Globus pallidus (tissue), 1 donor: ENCODE data around the gene ATXN3L.

Experiments used
- DNase-seq: peaks from one replicate; pipeline ENCODE4 v3.0.0-alpha.2; 2015; ENCODE audit warnings: low spot score

The ATXN3L gene

DNA sequence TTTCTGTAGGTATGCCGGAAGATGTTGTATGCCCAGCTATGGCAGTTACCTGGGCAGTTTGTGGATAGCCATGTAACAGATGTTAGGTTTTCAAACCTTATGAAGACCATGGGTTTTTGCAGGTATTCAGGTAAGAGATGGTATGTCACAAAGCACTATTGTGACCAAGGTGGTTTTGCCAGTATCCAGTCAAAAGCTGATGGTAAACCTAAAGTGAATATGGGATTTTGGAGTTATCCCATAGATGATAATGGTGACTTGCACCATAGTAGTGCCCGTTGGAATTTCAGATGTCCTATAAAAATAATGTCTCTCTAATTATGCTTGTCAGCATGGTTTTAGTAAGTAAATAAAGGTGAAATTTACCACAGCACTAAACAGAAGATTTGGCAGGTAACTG, at the start of gene ATXN3L:
ATXN3L (minus strand) TSS at position 101 of the 400 bp plus-strand sequence. CDS start 119 bp downstream, outside the sequence.
- no peak for DNase-seq

GRCh38 chrX:13369256-13370030, 49.6 kb upstream of the ATXN3L start:
- peak; percentile 1 for DNase-seq

- no peak for DNase-seq
These were observed 48.1 kb upstream of the ATXN3L start for GRCh38 chrX:13367950-13368349.

- DNase-seq = no peak
These were observed 46.8 kb upstream of the ATXN3L start for GRCh38 chrX:13366698-13367097.

DNA sequence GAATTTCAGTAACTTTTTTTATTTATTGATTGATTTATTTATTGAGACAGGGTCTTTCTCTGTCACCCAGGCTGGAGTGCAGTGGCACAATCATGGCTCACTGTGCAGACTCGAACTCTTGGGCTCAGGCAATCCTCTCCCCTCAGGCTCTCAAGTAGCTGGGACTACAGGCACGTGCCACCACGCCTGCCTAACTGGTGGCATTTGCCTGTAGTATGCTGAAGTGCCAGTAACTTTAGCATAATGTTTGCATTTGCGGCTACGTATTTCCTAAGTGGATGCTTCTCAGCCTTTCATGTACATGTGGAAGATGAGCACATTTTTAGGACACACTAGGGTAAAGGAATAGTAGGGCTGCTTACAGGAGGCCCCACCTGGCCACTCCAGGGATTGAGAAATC, 45.3 kb upstream of the ATXN3L start:
- no peak for DNase-seq

- no peak for DNase-seq
These were observed 44.5 kb upstream of the ATXN3L start for GRCh38 chrX:13364230-13364857.

DNA sequence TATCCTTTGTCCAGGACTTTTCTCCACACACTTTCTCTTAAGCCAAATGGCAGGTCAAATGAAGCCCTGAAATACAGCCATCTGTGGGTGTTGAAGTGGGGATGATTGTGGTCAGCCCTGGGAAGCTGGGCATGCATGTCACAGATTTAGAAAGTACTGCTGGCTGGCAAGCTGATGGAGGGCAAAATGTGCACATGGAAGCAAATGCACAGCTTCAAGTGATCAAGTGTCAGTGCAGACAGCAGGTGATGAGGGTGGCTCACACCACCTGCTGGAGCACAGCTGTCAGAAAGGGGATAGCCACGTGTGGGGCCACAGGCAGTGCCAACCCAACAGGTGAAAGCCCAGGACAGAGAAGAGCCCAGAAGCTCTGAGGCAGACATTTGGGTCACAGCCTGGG, 40.3 kb upstream of the ATXN3L start:
- no peak for DNase-seq

- DNase-seq = no peak
These were observed 38.1 kb upstream of the ATXN3L start for GRCh38 chrX:13357925-13358324.

GRCh38 chrX:13346646-13347045, 26.8 kb upstream of the ATXN3L start:
- no peak for DNase-seq

DNA sequence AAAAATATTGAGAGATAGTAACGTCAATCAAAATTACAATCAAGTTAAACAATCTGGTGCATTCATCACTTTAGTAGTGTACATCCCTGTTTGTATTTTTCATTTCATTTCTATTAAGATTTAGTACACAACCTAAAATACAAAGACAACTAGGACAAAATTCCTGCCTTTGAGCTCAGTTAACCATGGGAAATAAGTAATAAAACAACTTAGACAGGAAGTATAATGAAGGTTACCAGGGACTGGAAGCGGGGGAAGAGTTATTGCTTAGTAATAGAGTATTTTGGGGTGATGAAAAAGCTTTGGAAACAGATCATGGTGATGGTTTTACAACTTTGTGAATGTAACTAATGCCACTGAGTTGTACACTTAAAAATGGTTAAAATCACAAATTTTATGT, 25.6 kb upstream of the ATXN3L start:
- DNase-seq = no peak

DNA sequence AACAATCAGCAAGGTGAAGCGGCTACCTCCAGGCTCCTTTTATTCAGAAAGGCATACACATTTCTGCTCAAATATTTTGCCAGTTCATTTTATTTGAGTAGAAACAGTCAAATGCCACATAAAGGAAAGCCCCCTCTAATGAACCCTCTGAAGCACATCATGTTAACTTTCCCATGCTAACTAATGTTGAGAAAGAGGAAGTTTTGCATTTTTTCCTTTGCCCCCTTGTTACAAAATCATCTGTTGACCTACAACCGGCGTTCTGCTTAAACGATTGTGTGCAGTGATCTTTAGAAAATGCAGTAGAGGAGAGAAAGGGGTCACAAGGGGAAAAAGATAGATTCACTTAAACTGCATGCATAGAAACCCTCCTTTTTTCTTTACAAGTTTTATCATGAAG, 25.2 kb upstream of the ATXN3L start:
- no peak for DNase-seq

DNA sequence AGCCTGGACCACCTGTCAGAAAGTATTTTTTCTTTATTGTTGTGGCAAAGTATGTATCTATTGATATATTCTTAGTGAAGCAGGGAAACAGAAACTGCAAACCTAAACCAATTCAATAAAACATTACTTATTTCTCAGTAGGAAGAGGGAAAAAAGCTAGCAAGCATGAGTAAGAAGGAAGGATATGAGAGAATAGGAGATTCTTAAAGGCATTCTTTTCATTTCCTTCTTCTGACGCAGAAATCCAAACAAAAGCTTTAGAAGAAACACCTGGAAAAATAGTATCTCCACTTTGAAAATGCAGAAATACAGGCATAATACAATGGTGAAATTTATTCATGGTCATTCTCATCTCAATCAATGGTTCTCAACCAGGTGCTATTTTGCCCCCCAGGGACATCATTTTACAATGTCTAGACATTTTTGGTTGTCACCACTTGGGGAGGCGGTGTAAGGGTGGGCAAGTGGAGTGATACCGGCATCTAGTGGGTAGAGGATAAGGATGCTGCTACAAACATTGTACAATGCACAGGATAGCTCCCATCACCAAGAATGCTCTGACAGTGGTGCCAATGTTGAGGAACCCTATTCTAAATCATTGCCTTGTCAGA, 21.7 kb upstream of the ATXN3L start:
- DNase-seq = no peak

GRCh38 chrX:13340182-13340791, 20.4 kb upstream of the ATXN3L start:
- DNase-seq = no peak

DNA sequence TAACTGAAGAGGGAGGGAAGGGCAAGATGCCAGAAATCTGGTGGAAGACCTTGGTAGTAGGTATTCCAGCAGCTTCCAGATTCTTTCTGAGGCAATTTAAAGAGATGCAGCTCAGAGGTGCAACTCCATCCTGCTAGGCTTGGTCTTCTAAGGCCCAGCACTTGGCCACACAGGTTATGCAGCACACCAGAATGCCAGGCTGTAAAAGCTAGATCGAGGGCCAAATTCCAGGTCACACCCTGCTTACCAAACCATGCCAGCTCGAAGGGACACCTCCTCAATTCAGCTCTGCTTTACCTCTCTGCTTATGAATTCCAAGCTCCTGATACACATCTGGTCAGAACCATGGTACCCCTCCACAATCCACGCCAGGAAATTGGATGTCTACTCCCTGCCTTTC, 19.8 kb upstream of the ATXN3L start:
- DNase-seq = no peak

DNA sequence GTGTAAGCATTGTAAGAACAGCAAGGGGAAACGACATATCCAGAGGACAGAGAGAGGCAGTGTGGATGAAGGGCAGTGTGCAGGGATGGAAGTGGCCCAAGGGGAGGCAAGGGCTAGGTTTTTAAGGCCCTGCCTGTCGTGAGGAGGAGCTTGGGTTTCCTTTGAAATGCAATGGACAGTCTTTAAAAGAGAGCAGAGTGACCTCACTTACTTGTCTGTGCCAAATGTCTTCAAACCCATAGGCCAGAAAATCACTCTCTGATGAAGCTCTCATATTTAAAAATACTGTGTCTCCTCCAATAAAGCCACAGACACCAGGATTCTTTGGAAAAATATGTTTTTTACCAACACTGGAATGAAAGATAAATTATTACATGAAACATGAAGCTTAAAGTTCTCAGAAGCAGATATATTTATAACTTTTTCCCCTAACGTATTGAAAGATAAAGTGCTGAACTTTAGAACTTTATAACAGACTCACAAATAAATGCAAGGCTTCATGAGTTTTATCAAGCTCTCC, 19.2 kb upstream of the ATXN3L start:
- no peak for DNase-seq

- DNase-seq = no peak
These were observed 14.6 kb upstream of the ATXN3L start for GRCh38 chrX:13334491-13334890.

DNA sequence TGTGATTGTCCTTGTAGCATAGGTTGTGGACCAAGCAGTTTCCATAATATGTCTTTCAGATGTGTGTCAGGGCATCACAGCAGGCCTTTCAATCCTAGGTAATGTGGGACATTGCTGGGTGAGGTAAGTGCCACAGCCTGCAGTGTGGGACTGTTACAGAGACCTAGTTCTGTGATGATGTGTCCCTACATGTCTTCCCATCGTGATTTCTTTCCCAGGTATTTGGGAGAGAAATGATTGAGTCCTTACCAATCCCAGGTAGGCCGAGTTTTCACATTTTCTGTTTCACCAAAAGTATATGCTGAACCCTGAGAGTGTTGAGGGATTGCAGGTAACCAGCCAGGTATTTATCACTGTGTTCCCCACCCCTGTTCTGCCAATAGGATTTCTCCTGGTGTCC, 10.6 kb upstream of the ATXN3L start:
- no peak for DNase-seq

DNA sequence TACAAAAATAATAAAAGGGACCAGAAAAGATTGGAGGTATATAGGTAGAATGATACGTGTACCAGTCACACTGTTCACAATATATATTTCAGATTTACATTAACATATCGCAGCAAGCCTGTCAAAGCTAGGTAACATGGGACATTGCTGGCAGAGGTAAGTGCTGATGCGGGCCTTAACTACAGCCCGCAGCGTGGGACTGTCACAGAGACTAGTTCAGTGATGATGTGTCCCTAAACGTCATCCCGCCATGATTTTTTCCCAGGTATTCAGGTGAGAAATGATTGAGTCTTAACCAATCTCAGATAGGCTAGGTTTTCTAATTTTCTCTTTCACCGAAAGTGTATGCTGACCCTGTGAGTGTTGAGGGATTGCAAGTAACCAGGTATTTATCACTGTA, 7.8 kb upstream of the ATXN3L start:
- DNase-seq = no peak

DNA sequence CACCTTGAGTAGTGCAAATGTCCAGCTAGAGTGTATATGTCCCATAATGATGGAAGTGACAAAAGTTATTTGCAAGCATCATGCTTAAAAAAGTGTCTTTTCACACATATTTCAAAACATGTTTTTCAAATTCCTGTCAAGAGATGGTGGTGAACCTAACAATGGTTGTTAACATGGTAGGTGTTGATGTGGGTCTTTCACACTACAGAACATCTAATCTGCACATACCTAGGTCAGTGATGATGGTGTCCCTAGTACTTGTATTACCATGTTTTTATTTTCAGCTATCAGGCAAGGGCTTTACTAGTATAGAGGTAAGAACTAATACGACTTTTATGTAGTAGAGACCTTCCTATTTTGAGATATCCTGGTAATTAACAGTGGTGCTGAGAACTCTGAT, 3.4 kb upstream of the ATXN3L start:
- DNase-seq = no peak

DNA sequence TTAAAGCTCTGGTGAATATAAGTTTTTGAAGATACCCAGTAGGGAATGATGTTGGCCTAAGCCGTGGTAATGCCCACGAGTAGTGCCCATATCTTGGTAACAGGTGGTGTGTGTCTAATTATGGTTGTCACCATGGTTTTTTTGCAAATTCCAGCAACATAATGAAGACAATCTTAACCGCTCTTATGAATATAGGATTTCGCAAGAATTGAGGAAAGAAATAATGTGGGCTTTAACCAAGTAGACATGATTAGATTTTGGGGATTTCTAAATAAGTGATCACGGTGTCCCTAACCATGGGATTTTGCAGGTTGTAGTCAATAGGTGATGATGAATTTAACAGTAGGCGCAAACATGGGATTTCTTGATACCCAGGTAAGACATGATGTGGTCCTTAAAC, 2.5 kb downstream of the ATXN3L start:
- no peak for DNase-seq

DNA sequence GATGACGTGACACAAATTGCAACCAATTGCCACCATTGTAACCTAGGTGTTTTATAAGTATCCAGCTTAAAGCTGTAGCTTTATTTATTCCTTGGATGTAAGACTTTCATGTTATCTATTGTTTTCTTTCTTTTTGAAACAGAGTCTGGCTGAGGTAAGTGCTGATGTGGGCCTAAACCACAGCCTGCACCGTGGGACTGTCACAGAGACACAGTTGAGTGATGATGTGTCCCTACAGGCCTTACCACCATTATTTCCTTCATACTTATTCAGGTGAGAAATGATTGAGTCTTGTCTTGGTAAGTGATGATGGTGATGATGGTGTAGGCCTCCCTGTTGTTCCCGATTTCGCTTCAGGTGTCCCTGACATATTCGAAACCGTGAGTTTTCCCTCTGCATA, 8.3 kb downstream of the ATXN3L start:
- DNase-seq = no peak

DNA sequence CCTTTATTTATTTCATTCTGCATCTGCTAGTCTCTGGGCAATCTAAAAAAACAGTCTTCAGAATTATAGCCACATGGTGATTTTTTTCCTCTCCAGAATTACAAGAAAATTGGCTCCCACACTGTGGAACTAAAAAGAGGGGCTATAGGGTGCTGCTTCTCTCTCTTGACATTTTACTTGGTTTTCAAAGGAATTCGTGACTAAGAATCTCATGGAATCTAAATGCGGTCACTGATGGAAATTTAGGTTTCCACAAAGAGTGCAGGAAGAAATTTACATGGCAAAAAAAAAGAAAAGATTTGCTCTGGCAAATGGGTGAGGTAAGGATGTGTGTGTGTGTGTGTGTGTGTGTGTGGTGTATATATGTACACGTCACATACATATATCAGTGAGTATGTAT, 10.2 kb downstream of the ATXN3L start:
- no peak for DNase-seq

- DNase-seq = no peak
These were observed 12.8 kb downstream of the ATXN3L start for GRCh38 chrX:13307041-13307440.
